Activated naive CD8-positive, alpha-beta T cell treated with anti-CD3 and anti-CD28 coated beads, Interleukin-2, amount 50 U/mL, for 16 hours (primary cell): ENCODE results near the gene EXOSC9.
A peak's percentile ranks its signal among the peaks of the same experiment; 100 is the strongest.

Experiments used
- DNase-seq: peaks from one replicate; pipeline ENCODE4 v3.0.0-alpha.2; 2020; ENCODE audit warnings: low read depth, low spot score

EXOSC9 gene

DNA sequence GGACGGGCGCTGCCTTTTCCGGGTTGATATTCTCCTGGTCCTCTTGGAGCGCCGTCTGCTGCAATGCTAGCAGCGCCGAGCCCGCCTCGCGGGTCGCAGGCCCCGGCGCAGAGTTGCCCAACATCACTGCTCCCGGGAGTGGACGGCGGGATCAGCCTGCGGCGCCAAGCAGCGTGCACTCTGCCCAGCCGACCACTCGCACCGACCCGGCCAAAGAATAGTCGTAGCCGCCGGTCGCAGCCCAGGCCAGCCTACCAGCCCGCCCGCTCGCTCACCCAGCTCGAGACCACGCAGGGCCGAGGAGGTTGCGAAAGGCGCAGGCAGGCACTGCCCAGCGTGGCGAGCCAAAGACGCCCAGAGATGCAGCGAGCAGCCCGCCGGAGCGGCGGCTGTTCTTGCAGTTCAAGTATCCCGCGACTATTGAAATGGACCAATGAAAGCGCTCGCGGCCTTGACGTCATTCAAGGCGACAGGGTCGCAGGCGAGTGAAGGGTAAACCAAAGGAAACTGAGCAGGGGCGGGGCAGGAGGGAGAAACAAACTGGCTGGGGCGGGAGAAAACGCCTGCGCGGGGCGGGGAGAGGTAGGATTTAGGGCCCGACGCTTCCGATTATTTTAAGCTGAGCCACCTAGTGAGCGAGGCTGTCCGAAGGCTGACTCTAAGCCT is 22.5 kb downstream of the EXOSC9 start, which contains the start of gene CCNA2:
Gene CCNA2, minus strand, starts transcription at position 379 of the 666 bp plus-strand sequence. Its CDS starts 255 bp downstream, at position 124.
- peak; percentile 94 for DNase-seq

DNA sequence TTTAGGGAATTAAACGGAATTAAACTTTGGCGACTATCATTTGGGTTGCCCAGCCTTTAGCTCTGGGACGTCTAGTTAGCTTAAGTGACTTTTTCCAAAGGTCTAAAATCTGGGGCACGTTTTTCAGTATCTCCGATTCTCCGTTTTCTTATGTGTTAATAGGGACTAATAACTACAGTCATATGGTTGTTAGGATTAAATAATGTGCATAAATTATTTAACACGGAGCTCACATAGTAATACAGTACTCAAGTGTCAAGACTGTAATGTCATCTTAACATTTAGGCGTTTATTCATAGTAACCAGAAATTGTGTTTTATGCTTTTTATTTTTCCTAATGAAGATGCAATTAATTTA is 23.0 kb downstream of the EXOSC9 start:
- DNase-seq = no peak

DNA sequence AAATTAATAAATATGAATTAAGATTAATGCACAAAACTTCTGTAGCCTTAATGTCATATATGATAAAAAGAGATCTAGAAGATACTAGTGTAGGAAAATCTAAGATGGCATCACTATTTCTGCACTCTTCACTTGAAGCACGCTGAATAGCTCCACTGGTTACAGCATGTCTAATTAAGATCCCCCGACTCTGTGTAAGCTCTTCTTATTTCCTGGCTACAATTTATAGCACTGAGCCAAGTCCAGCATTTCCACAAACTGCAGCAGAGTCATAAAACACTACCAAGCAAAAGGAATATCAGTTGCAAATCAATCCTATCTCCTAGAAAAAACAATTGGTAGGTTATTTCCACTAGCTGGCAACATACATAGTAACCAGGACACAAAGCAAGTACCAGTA is 23.8 kb downstream of the EXOSC9 start:
- no peak for DNase-seq

- DNase-seq = no peak
These were observed 26.7 kb downstream of the EXOSC9 start for GRCh38 chr4:121827853-121828252.

DNA sequence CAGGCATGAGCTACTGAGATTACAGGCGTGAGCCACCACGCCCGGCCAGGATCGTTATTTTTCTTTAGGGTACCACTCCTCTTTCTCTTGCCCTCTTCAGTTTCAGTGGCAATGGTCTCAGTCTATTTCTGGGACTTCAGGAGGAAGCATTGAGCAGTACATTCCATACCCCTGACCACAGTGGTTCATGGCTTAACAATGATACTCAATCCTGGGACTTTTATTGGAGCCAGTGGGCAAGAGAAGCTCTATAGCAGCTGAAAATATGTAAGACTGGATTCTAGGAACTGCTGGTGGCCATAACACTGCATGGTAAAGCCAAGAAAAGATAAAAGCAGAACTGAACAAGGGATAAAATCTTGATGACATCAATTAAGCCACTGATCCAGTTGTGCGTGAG is 28.4 kb downstream of the EXOSC9 start:
- no peak for DNase-seq

GRCh38 chr4:121838136-121838535 is 37.0 kb downstream of the EXOSC9 start:
- DNase-seq = no peak

- no peak for DNase-seq
These were observed 41.7 kb downstream of the EXOSC9 start for GRCh38 chr4:121842862-121843261.

- DNase-seq = no peak
These were observed 45.5 kb downstream of the EXOSC9 start for GRCh38 chr4:121846662-121847061.

DNA sequence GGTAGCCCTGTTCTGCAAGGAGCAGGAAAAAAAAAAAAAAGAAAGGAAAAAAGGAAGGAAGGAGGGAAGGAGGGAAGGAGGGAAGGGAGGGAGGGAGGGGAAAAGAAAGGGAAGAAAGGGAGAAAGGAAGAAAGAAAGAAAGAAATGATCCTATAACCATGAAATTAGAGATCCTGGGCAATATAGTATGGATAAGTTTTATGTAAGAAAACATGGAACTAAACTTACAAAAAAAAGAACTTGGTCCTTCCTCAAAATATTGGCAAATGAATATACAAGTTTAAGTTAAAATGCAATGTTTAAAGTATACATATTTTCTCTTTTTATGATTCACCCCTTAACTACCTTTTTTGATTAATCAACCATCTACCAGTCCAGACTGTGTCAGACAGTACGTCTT is 50.2 kb downstream of the EXOSC9 start:
- no peak for DNase-seq

DNA sequence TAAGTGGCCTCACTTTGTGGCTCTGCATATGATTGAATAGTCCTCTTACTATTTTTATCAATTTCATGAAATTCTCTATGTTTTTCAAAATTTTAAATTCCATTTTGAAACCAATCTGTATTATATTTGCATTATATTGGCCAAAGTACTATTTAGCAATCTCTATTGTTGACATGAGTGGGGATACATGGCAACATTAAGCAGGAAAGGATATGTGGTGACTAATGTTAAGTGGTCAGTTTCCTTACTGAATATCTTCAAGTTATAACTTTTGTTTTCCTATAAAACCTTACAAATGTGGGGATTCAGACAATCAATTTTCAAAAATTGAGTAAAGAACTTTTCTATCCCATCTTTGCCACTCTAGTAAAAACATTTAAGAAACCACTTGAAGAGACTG is 59.0 kb downstream of the EXOSC9 start:
- DNase-seq = no peak

- no peak for DNase-seq
These were observed 60.3 kb downstream of the EXOSC9 start for GRCh38 chr4:121861426-121861825.

DNA sequence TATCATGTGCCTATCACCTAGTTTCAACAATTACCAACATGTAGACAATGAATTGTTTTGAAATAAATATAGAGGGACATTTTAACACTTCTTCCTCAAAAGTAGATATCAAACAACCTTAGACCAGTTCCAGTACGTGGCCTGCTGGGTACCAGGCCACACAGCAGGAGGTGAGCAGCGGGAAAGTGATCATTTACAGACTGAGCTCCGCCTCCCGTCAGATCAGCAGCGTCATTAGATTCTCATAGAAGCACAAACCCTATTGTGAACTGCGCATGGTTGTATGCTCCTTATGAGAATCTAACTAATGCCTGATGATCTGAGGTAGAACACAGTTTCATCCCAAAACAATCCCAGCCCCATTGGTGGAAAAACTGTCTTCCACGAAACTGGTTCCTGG is 62.7 kb downstream of the EXOSC9 start:
- DNase-seq = no peak
